IMR-90 (cell line): Measurements from ENCODE around the gene ADARB2. TPM values are rescaled to one million over a fixed set of nuclear protein-coding genes. Genes with fewer than 3 reads are reported as not detected.

Source experiments
- ATAC-seq: fragments of 200-7000 bp; cut with Tn5 transposase; 2 replicates; pipeline ENCODE4 v1.9.1; 2020; ENCODE audit warnings: low read depth, mild to moderate bottlenecking, moderate library complexity
- BruUV-seq: library from RNA; stranded (reverse); fragments of 400-500 nt; replicated peaks from 2 replicates; lab custom pipeline; 2021; lab: Mats Ljungman, UMichigan
- CTCF ChIA-PET: fragments of 300-600 bp; formaldehyde crosslinking; extraction: SDS; loops from one replicate; lab custom pipeline; 2021; ENCODE audit warnings: antibody characterized with exemption; lab: Yijun Ruan, JAX
- POLR2A ChIA-PET: fragments of 300-600 bp; sonication (Branson Sonifier 250); formaldehyde crosslinking; loops from one replicate; lab custom pipeline; 2022; ENCODE audit warnings: antibody characterized with exemption; ENCODE audit not compliant: unreplicated experiment; lab: Charles Lee
- DNase-seq: peaks from one replicate; pipeline ENCODE4 v3.0.0; 2013
- H2AFZ ChIP-seq: replicated peaks from 2 replicates; pipeline ENCODE3; 2013; ENCODE audit warnings: low read length, mild to moderate bottlenecking; ENCODE audit not compliant: poor library complexity
- H2AK5ac ChIP-seq: 2 replicates; pipeline ENCODE4 v1.6.1; 2013; ENCODE audit warnings: low read depth, low read length, inconsistent platforms
- H2AK9ac ChIP-seq: replicated peaks from 2 replicates; pipeline ENCODE3; 2013; ENCODE audit warnings: mild to moderate bottlenecking, low read depth, low read length, moderate library complexity; ENCODE audit not compliant: poor library complexity
- H2BK120ac ChIP-seq: 2 replicates; pipeline ENCODE4 v1.6.1; 2013; ENCODE audit warnings: low read depth, low read length, inconsistent platforms
- H2BK15ac ChIP-seq: 3 replicates; pipeline ENCODE4 v1.6.1; 2013; ENCODE audit warnings: low read depth, low read length, inconsistent platforms
- H2BK20ac ChIP-seq: 2 replicates; pipeline ENCODE4 v1.6.1; 2013; ENCODE audit warnings: low read depth, mild to moderate bottlenecking, inconsistent platforms, low read length, moderate library complexity
- H2BK5ac ChIP-seq: 2 replicates; pipeline ENCODE4 v1.6.1; 2013; ENCODE audit warnings: mild to moderate bottlenecking, low read depth, low read length, inconsistent platforms; ENCODE audit not compliant: poor library complexity, severe bottlenecking
- H3K14ac ChIP-seq: replicated peaks from 2 replicates; pipeline ENCODE4 v1.6.1; 2013; ENCODE audit warnings: low read depth, low read length, inconsistent platforms
- H3K18ac ChIP-seq: 2 replicates; pipeline ENCODE4 v1.6.1; 2013; ENCODE audit warnings: low read depth, low read length, control low read depth
- H3K23ac ChIP-seq: 2 replicates; pipeline ENCODE4 v1.6.1; 2013; ENCODE audit warnings: low read depth, low read length, inconsistent platforms
- H3K27ac ChIP-seq: 2 replicates; pipeline ENCODE4 v1.5.1; 2013; ENCODE audit warnings: mild to moderate bottlenecking, control low read depth, low read length; ENCODE audit not compliant: insufficient read depth
- H3K27me3 ChIP-seq: 2 replicates; pipeline ENCODE4 v1.6.1; 2013; ENCODE audit warnings: low read length; ENCODE audit not compliant: control insufficient read depth, insufficient read depth
- H3K36me3 ChIP-seq: 2 replicates; pipeline ENCODE4 v1.6.1; 2013; ENCODE audit warnings: low read length, mixed read lengths; ENCODE audit not compliant: control insufficient read depth, insufficient read depth
- H3K4ac ChIP-seq: 2 replicates; pipeline ENCODE4 v1.6.1; 2013; ENCODE audit warnings: low read depth, low read length, inconsistent platforms
- H3K4me1 ChIP-seq: 2 replicates; pipeline ENCODE4 v1.6.1; 2013; ENCODE audit warnings: low read length, mixed read lengths; ENCODE audit not compliant: control insufficient read depth, insufficient read depth
- H3K4me2 ChIP-seq: 2 replicates; pipeline ENCODE4 v1.6.1; 2013; ENCODE audit warnings: low read depth, mild to moderate bottlenecking, control low read depth, low read length, moderate library complexity
- H3K4me3 ChIP-seq: 2 replicates; pipeline ENCODE4 v1.5.1; 2013; ENCODE audit warnings: low read depth, mild to moderate bottlenecking, control low read depth, low read length, moderate library complexity; ENCODE audit not compliant: insufficient read depth
- H3K56ac ChIP-seq: 2 replicates; pipeline ENCODE4 v1.6.1; 2013; ENCODE audit warnings: low read length, inconsistent platforms; ENCODE audit not compliant: insufficient read depth; ENCODE audit errors: extremely low read depth
- H3K79me1 ChIP-seq, 2 experiments: 2 replicates each; pipeline ENCODE4 v1.6.1; 2013; ENCODE audit warnings: low read length in 2 of 2, inconsistent platforms in 1 of 2, low read depth in 1 of 2
- H3K9ac ChIP-seq: 2 replicates; pipeline ENCODE4 v1.6.1; 2013; ENCODE audit warnings: low read depth, low read length, control low read depth
- H3K9me1 ChIP-seq: 2 replicates; pipeline ENCODE4 v1.6.1; 2013; ENCODE audit warnings: low read length, inconsistent platforms; ENCODE audit not compliant: insufficient read depth
- H3K9me3 ChIP-seq: 2 replicates; pipeline ENCODE4 v1.6.1; 2013; ENCODE audit warnings: low read length; ENCODE audit not compliant: control insufficient read depth, insufficient read depth
- H4K20me1 ChIP-seq: 2 replicates; pipeline ENCODE4 v1.6.1; 2013; ENCODE audit warnings: low read length, inconsistent platforms; ENCODE audit not compliant: insufficient read depth
- H4K5ac ChIP-seq: 2 replicates; pipeline ENCODE4 v1.6.1; 2013; ENCODE audit warnings: mild to moderate bottlenecking, low read depth, low read length, control low read depth
- H4K8ac ChIP-seq, 2 experiments: 2 replicates each; pipeline ENCODE4 v1.6.1; 2013; ENCODE audit warnings: low read depth in 2 of 2, low read length in 2 of 2, control low read depth in 1 of 2, inconsistent platforms in 1 of 2
- H4K91ac ChIP-seq: 2 replicates; pipeline ENCODE4 v1.6.1; 2013; ENCODE audit warnings: low read depth, low read length, inconsistent platforms; ENCODE audit not compliant: insufficient read depth
- BHLHE40 ChIP-seq: fragments of 150-350 bp; IDR thresholded peaks from 2 replicates; pipeline ENCODE4 v1.6.1; 2016; ENCODE audit warnings: mild to moderate bottlenecking, low read depth, low read length
- CEBPB ChIP-seq: IDR thresholded peaks from 2 replicates; pipeline ENCODE4 v1.6.1; 2012; ENCODE audit warnings: low read depth, low read length, improper control_type of control experiment
- CHD1 ChIP-seq: IDR thresholded peaks from 2 replicates; pipeline ENCODE4 v1.6.1; 2012; ENCODE audit warnings: low read depth, low read length, improper control_type of control experiment
- FOS ChIP-seq: fragments of 150-350 bp; IDR thresholded peaks from 2 replicates; pipeline ENCODE4 v1.6.1; 2016; ENCODE audit warnings: low read depth, low read length
- MAFK ChIP-seq: IDR thresholded peaks from 2 replicates; pipeline ENCODE4 v1.6.1; 2012; ENCODE audit warnings: low read depth, low read length, improper control_type of control experiment
- MAZ ChIP-seq: IDR thresholded peaks from 2 replicates; pipeline ENCODE4 v1.6.1; 2012; ENCODE audit warnings: low read depth, mild to moderate bottlenecking, low read length, improper control_type of control experiment, moderate library complexity, borderline replicate concordance
- MXI1 ChIP-seq: IDR thresholded peaks from 2 replicates; pipeline ENCODE4 v1.6.1; 2012; ENCODE audit warnings: low read depth, mild to moderate bottlenecking, low read length, moderate library complexity, borderline replicate concordance
- NFE2L2 ChIP-seq: fragments of 150-350 bp; IDR thresholded peaks from 2 replicates; pipeline ENCODE4 v1.6.1; 2016; ENCODE audit warnings: low read depth, mild to moderate bottlenecking, low read length
- POLR2A ChIP-seq: IDR thresholded peaks from 2 replicates; pipeline ENCODE4 v1.6.1; 2012; ENCODE audit warnings: mild to moderate bottlenecking, low read depth, low read length
- RAD21 ChIP-seq: IDR thresholded peaks from 2 replicates; pipeline ENCODE4 v1.6.1; 2012; ENCODE audit warnings: low read length, improper control_type of control experiment
- RCOR1 ChIP-seq: IDR thresholded peaks from 2 replicates; pipeline ENCODE4 v1.6.1; 2012; ENCODE audit warnings: mild to moderate bottlenecking, low read length, improper control_type of control experiment; ENCODE audit not compliant: insufficient replicate concordance
- RFX5 ChIP-seq: IDR thresholded peaks from 2 replicates; pipeline ENCODE4 v1.8.0; 2012; ENCODE audit warnings: low read depth, mild to moderate bottlenecking, low read length, moderate library complexity
- SMC3 ChIP-seq: fragments of 150-350 bp; IDR thresholded peaks from 2 replicates; pipeline ENCODE4 v1.6.1; 2016; ENCODE audit warnings: low read depth, mild to moderate bottlenecking, antibody characterized with exemption, low read length, moderate library complexity
- USF2 ChIP-seq: fragments of 150-350 bp; IDR thresholded peaks from 2 replicates; pipeline ENCODE4 v1.6.1; 2017; ENCODE audit warnings: mild to moderate bottlenecking, antibody characterized with exemption, low read length, low read depth
- WGBS, 2 experiments: methylation state at CpG; one replicate each; pipeline versions ENCODE4 v1.1.5 to v1.1.7; 2013; ENCODE audit warnings: missing lambda C conversion rate in 2 of 2; ENCODE audit not compliant: insufficient read length in 1 of 2; ENCODE audit errors: extremely low coverage in 2 of 2; 5-methylcytosine and 5-hydroxymethylcytosine counted together
- dilution Hi-C: fragments of 300-500 bp; cut with HindIII; formaldehyde crosslinking; loops from one replicate; pipeline ENCODE4 v1.14.3; 2018; ENCODE audit warnings: low sequenced_read_pairs; ENCODE audit not compliant: unreplicated experiment
- in situ Hi-C: fragments of 300-500 bp; cut with MboI; formaldehyde crosslinking; loops from 3 replicates; pipeline ENCODE4 v1.14.3; 2019; ENCODE audit warnings: low sequenced_read_pairs, inconsistent platforms, mixed read lengths
- intact Hi-C: fragments of 100-400 bp; cut with micrococcal nuclease; formaldehyde crosslinking; loops from 2 replicates; pipeline ENCODE4 v1.10.0; 2022
- polyA plus RNA-seq, 3 experiments: library from polyadenylated mRNA; depleted of rRNA; stranded (reverse); fragments of >200 nt; gene quantifications; 2 replicates each; pipeline ENCODE4 v1.2.3, GENCODE V29; 2012; ENCODE audit warnings: low replicate concordance in 1 of 3
- total RNA-seq: library from RNA; depleted of rRNA; stranded (reverse); fragments of >200 nt; gene quantifications from 2 replicates; pipeline ENCODE4 v1.2.3, GENCODE V29; 2012
- TF ChIP-seq, protein P1 (sequence below): conservative IDR thresholded peaks from 2 replicates; pipeline ENCODE4 v1.5.1; 2012; ENCODE audit warnings: mild to moderate bottlenecking, low read depth, low read length, improper control_type of control experiment
- TF ChIP-seq, protein P2 (sequence below): fragments of 150-350 bp; IDR thresholded peaks from 2 replicates; pipeline ENCODE4 v1.6.1; 2016; ENCODE audit warnings: low read depth, mild to moderate bottlenecking, low read length, moderate library complexity, borderline replicate concordance

ADARB2 gene
- total and polyA plus RNA-seq, 2 of the 4 experiments (the other 2 are of a cell fraction) = not detected

GRCh38 chr10:1315178-1315577 is 422.1 kb downstream of the ADARB2 start:
- ATAC-seq (no peak), DNase-seq (no peak)
- Histone ChIP-seq H3K9me3 (peaks cover 50% of the 10 kb centered on the region), H4K5ac (no peak overlapping the region), H2BK120ac (no peak overlapping the region), H2AK5ac (no peak overlapping the region), H2BK5ac (no peak overlapping the region), H3K14ac (no peak overlapping the region), H3K9ac (no peak overlapping the region), H3K56ac (no peak overlapping the region), H3K79me1 (no peaks in the 10 kb centered on the region), H3K18ac (no peak overlapping the region), H4K20me1 (no peaks in the 10 kb centered on the region), H3K4me2 (no peak overlapping the region), H3K27me3 (no peaks in the 10 kb centered on the region), H2BK15ac (no peak overlapping the region), H4K8ac (no peak overlapping the region), H3K9me1 (no peaks in the 10 kb centered on the region), H3K23ac (no peak overlapping the region), H3K36me3 (no peaks in the 10 kb centered on the region), H2AFZ (no peak overlapping the region), H3K4me3 (no peak overlapping the region), H2AK9ac (no peak overlapping the region), H3K4ac (no peak overlapping the region), H3K4me1 (no peaks in the 10 kb centered on the region), H4K91ac (no peak overlapping the region), H3K27ac (no peak overlapping the region), H2BK20ac (no peak overlapping the region)
- BruUV-seq = no TSS peak
- dilution Hi-C loops = no loop called here
- POLR2A ChIA-PET = no interaction called here
- intact Hi-C loops = no loop called here
- 68% methylated on average over 4 of the region's 10 CpGs; no CpG with 5 or more reads in 1 of the 2 experiments for WGBS, 2 experiments
- TF ChIP-seq FOS (no peak), CEBPB (no peak), USF2 (no peak), MXI1 (no peak), BHLHE40 (no peak), MAZ (no peak), SMC3 (no peak), NFE2L2 (no peak), RFX5 (no peak), POLR2A (no peak), RCOR1 (no peak), RAD21 (no peak), MAFK (no peak), CHD1 (no peak)
- TF ChIP-seq, protein P1, sequence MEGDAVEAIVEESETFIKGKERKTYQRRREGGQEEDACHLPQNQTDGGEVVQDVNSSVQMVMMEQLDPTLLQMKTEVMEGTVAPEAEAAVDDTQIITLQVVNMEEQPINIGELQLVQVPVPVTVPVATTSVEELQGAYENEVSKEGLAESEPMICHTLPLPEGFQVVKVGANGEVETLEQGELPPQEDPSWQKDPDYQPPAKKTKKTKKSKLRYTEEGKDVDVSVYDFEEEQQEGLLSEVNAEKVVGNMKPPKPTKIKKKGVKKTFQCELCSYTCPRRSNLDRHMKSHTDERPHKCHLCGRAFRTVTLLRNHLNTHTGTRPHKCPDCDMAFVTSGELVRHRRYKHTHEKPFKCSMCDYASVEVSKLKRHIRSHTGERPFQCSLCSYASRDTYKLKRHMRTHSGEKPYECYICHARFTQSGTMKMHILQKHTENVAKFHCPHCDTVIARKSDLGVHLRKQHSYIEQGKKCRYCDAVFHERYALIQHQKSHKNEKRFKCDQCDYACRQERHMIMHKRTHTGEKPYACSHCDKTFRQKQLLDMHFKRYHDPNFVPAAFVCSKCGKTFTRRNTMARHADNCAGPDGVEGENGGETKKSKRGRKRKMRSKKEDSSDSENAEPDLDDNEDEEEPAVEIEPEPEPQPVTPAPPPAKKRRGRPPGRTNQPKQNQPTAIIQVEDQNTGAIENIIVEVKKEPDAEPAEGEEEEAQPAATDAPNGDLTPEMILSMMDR = no peak
- TF ChIP-seq, protein P2, sequence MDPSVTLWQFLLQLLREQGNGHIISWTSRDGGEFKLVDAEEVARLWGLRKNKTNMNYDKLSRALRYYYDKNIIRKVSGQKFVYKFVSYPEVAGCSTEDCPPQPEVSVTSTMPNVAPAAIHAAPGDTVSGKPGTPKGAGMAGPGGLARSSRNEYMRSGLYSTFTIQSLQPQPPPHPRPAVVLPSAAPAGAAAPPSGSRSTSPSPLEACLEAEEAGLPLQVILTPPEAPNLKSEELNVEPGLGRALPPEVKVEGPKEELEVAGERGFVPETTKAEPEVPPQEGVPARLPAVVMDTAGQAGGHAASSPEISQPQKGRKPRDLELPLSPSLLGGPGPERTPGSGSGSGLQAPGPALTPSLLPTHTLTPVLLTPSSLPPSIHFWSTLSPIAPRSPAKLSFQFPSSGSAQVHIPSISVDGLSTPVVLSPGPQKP = no peak
- CTCF ChIA-PET = interaction anchor here (0.6 kb wide), 1 partner anchor 55 kb away, joined by 4 read pairs; no protein-coding TSS in a partner anchor
- in situ Hi-C loops = no loop called here
